ENCODE results near the gene MS4A8.

- TF ChIP-seq CTCF (IDR thresholded peaks at IDR 0.05) (no peak), EZH2 (IDR thresholded peaks at IDR 0.05; ENCODE audit: borderline replicate concordance, insufficient read depth, low read depth, low read length, poor library complexity, severe bottlenecking) (no peak)
Measured at GRCh38 chr11:60748225-60748624, 48.8 kb downstream of the MS4A8 start.

Measured in B cell (primary cell).